Kidney tubule cell (primary cell): ENCODE results near the gene KCNG4.

Experiments used
- DNase-seq: peaks from one replicate; pipeline ENCODE4 v3.0.0-alpha.2; 2018; ENCODE audit warnings: low spot score

KCNG4 gene, protein sequence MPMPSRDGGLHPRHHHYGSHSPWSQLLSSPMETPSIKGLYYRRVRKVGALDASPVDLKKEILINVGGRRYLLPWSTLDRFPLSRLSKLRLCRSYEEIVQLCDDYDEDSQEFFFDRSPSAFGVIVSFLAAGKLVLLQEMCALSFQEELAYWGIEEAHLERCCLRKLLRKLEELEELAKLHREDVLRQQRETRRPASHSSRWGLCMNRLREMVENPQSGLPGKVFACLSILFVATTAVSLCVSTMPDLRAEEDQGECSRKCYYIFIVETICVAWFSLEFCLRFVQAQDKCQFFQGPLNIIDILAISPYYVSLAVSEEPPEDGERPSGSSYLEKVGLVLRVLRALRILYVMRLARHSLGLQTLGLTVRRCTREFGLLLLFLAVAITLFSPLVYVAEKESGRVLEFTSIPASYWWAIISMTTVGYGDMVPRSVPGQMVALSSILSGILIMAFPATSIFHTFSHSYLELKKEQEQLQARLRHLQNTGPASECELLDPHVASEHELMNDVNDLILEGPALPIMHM

DNA sequence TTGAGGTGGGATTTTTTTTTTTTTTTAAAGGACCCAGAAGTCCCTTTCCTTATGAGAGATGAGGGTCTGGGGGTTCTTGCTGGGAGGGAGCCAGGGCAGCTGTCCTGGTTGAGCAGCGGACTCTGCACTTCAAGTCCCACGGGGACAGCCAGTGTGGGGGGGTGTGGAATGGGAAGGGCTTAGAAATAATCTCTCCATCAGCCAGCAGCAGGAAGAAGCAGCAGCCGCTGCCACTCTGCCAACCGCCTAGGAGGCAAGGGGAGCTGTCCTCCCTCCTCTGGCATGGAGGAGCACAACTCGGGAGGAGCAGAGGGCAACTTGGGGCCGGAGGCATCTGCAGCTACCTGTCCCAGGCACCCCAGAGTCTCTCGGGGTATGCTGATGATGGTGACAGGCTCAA, at the start of gene KCNG4:
Gene KCNG4 (minus strand): TSS at position 104 of the 400 bp plus-strand sequence. CDS start 2,527 bp downstream, outside the sequence.
- DNase-seq = no peak

DNA sequence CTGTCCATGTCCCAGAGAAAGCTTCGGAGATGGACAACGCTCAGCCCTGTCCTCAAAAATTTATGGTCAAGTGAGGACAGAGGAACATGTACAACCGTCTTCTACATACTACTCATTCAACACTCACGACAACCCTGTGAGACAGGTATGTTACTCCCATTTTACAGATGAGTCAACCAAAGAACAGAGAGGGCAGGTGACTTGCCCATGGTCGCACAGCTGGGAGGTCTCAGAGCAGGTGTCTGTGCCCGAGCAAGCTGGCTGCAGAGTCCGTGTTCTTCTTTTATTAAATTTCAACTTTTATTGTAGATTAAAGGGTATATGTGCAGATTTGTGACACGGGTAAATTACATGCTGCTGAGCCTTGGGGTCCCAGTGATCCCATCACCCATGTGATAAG, 49.1 kb upstream of the KCNG4 start:
- DNase-seq = no peak

DNA sequence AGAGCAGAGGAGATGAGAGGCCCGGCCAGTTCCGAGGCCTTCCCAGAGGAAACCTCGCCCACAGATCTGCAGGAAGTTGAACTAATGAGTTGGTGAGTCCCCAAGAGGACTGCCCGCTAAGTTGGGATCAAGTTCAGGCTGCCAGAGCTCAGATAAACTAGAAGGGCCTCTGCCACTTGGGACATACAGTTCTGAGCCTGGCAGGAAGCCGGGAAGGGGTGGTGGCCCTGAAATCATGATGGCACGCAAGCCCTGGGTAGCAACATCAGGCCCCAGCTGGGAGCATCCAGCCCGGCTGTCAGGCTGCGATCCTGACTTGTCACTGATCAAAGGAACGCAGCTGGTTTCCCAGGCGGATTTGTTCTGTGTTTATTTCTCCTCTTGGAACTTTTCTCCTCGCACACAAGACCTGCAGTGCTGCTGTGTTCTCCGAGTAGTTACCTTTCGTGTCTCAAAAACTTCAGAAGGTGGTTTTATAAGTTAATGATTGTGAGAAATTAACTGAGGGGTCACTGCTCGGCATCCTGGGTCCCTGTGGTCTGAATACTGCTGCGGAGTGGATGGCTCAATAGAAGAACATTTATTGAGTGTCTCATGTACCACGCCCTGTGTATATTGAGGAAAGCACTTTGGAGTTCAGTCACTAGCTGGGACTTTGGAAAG, 46.9 kb upstream of the KCNG4 start:
- DNase-seq = peak; percentile 47

DNA sequence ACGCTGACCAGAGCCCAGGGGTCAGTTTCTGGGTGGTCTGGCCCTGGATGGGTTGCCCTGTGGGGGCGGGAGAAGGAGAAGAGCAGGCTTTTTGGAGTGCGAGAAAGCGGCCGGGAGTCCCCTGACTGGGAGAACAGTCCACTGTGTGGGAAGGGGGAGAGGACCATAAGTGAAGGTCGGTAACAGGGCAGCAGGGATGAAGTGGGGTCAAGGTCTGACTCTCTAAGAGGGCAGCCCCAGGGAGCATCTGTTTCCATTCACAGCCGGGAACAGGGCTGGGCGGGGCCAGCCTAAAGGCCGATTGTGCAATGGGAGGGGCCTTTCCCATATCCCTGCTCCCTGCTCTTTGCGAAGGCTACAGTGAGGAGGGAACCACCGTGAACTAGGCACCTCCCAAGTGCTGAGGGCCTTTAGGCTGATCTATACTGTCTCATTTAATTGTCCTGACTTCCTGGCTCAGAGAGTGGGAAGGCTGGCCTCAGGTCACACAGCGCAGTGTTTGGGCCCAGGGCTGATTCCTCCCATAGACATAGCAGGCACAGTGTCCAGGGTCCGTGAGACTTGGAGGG, 44.4 kb upstream of the KCNG4 start:
- no peak for DNase-seq

DNA sequence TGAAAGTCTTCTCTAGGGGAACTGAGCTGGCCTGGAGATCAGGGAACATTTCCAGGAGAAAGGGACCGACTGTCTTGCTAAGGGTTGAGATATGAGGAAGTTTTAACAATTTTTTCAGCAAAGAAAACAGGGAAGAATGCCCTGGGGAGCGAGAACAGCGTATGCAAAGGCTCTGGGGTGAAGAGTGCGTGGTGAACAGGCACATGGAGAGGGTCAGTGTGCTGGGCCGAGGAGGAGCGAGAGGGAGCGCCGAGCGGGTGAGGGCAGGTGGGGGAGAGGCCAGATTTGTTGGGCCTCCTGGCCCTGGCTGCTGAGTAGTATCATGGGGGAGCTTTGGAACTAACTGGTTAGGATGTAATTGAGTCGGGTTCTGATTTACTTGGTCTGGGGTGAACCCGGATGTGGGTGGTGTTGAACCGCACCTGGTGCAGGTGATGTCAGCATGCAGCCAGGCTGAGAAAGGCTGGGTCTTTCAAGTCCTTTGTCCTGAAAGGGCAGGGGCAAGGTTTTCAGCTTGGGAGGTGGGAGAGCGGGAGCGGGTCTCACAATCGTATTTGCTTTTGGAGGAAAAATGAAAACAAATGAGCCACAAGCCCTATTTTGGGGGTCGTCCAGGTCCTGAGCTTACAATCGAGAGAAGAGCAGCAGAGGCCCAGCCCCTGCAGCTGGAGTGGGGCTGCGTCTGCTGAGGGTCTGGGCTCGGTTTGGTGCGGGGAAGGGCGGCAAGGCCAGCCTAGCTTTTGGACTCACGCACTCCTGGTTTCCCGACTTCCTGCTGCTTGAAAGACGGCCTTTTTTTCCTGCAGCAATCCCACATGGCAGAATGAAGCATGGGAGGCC, 43.7 kb upstream of the KCNG4 start:
- peak; percentile 28 for DNase-seq

DNA sequence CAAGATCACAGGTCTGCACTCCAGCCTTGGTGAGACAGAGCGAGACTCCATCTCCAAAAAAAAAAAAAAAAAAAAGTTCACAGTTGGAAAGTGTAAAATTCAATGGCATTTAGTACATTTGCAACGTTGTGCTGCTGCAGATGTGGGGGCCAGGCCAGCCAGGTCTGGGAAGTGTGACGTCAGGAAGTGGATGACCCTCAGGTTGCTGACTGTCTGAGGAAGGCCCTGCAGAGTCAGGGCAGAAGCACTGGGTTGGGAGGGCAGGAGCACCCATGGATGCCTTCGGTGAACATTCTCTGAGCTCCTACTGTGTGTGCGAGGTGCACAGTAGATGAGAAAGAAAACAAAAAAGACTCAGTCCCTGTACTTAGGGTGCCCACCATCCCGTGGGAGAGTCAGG, 42.7 kb upstream of the KCNG4 start:
- DNase-seq = no peak

DNA sequence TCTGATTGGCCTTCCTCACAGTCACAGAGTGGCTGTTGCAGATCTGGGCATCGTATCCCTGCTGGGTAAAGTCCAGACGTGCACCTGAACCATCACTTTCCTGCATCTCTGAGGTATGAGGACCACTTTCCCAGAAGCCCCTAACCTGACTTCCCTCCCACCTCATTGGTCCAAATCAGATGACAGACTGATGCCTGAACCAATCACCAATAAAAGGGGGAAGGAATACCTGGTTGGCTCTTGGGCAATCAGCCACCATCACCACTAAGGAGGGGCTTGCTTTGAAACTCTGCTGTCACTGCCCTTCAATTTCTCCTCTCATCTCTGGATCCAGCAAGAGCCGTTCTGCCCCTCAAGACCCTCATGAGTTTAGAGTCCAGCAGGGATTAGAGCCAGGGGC, 41.3 kb upstream of the KCNG4 start:
- peak; percentile 9 for DNase-seq

DNA sequence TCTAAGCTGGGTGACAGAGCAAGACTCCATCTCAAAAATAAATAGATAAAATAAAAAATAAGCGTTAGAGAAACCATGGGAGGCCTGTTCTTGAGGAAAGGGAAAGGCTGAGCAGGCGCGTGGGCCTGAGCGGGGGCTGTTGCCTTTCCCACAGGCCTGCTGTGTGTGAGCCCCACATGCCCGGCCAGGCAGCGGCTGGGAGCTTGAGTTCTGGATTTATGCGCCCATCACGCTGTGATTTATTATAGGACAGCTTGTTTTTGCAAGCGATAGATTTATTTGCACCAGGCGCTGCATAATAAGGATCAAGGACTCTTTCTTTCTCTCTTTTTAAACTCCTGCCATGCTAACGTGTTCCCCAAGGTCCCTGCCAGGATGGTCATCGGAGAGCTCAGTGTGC, 40.1 kb upstream of the KCNG4 start:
- DNase-seq = no peak

DNA sequence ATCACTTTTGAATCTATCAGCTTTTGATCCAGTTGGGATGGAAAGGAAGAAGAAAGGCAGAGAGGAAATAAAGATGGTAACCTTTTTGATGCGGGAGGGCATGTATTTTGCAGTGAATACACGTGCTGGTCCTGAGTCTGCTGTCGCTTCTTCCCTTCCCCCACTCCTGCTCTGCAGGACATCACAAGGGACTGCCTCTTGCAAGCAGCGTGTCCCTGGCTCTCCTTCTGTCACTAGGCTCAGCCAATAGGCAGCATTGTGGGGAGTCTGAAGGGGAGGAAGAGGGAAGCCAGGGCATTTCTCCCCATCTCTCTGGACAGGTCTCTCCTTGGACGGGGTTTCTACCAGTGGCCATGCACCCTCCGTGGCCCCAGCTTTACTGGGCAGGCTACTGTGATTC, 39.2 kb upstream of the KCNG4 start:
- no peak for DNase-seq

DNA sequence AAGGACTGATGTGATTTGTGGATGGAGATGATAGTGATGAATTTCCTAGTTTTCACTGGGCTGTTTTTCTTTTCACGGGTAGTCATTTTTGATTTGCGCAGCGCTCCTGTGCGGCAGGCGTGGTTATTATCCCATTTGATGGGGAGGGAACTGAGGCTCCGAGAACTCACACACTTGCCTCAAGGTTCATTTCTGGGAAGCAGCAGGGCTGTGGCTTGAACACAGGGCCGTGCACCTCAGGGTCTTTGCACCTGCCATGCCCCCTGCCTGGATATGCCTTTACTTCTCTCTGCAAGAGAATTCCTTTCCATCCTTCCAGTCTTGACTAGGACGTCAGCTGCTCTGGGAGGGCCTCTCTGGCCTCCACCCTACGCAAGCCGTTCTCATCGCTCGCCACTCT, 38.5 kb upstream of the KCNG4 start:
- DNase-seq = no peak

DNA sequence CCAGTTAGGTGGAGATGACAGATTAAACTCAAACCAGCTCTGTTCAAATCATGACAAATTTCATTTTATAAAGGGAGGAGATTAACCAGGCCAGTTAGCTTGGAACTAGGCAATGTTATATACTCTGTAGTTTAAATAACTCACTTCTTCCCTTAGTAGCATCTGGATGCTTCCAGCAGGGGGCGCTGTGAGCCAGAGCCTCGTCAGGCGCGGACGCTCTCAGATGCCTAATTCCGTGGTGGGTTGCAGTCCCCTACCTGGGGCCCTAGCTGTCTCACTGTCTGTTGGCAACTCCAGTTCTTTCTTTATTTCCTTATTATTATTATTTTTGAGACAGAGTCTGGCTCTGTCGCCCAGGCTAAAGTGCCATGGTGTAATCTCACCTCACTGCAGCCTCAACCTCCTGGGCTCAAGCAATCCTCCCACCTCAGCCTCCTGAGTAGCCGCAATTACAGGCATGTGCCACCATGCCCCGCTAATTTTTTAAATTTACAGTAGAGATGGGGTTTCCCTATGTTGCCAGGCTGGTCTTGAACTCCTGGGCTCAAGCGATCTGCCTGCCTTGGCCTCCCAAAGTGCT, 37.5 kb upstream of the KCNG4 start:
- peak; percentile 51 for DNase-seq

DNA sequence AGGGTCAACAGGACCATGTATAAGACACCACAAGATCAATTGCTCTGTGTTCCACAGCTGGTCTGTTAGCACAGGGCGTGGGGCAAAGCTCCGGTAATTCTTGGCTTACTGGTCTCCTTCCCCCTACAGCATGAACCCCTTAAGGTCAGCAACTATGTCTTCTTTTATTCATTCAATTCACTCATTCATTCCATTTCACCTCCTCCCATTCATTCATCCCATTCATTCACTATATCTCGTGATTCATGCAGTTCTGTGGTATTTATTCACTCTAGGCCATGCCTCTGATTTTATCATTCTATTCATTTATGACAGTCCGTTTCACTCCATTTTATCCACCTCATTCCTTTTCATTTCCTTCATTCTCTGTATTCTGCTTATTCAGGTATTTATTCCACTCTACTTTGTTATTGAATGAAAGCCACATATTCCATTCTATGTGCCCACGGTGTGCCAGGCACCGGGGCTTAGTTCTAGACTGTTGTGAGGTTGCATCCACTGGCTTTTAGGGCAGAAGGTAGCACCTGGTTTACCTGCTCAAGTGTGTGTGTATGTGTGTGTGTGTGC, 35.9 kb upstream of the KCNG4 start:
- DNase-seq = no peak

DNA sequence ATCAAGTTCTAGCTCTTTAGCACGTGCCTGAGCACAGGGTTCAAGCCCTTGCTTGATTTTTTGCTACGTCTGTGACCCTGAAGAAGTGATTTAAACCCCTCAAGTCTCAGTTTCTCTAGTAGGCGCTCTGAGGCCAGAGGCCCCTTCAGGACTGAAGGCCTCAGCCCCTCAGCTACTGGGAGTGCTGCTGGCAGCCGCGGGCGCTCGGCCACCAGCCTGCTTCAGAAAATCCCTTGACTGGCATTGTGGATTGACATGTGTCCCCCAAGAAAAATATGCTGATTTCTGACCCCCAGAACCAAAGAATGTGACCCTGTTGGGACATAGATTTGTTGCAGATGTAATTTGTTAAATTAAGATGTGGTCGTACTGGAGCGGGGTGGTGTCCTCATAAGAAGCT, 34.7 kb upstream of the KCNG4 start:
- no peak for DNase-seq

DNA sequence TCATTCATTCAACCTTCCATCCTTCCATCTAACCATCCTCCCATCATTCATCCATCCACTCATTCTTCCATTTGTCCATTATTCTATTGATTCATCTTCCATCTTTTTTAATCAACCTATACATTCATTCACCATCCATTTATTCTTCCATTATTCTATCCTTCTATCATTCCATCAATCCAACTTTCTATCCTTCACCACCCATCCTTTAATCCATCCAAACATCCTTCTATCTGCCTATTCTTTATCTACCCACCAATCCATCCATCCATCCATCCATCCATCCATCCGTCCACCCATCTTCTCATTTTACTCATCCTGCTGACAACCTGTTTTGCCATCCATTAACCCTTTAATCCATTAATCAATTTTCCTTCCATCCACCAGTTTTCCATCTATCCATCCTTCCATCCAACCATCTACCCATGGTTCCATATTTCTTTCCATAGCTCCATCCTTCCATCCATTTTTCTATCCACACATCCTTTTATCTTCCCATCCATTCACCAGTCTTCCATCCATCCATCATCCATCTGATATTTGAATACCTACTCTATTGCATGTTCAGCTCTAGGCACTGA, 33.0 kb upstream of the KCNG4 start:
- DNase-seq = no peak

DNA sequence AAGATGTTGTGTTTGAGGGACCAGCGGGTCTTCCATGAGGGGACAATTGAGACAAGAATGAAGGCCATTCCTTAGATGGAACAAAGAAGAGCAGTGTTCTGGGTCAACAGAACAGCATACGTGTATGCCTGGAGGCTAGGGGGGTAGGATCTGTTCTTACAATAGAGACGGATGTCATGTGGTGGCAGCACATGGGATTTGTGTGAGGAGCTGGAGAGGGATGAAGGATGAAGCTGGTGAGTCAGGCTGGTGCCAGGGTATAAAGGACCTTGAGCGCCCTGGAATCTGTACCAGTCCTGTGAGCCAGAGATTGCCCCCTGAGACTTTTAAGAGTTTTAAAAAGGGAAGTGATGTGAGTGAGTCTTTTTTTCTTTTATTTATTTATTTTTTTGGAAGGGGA, 32.1 kb upstream of the KCNG4 start:
- no peak for DNase-seq

DNA sequence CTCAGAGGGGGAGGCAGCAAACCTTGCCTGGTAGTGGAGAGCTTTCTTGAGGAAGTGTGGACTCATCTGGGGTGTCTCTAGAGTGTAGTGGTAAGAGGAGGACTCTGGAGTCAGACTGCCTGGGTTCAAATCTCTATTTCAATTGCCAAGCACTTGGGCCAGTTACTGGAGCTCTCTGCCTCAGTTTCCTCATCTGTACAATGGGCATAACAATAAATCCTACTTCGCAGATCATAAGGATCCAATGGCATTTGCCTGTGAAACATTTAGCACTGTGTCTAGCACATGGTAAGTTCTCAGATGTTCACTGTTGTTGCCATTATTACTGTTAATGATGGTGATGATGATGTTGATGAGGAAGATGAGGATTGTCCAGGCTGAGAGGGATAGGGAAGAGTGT, 31.2 kb upstream of the KCNG4 start:
- no peak for DNase-seq

DNA sequence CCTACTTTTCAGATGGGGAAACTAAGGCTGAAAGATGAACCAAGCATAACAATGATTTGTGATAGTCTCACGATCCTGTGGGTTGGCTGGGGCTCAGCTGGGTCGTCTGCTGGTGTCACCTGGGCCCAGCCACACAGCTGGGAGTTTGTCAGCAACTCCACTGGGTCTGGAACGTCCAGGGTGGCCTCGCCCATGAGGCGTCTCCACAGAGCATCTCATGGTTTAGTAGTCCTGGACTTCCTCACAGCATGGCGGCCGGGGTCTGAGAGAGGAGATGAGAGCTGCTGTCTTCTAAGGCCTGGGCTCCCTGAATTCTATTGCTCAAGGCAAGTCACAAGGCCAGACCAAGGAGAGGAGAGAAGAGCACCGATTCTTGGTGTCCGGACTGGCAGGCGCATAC, 30.7 kb upstream of the KCNG4 start:
- no peak for DNase-seq

DNA sequence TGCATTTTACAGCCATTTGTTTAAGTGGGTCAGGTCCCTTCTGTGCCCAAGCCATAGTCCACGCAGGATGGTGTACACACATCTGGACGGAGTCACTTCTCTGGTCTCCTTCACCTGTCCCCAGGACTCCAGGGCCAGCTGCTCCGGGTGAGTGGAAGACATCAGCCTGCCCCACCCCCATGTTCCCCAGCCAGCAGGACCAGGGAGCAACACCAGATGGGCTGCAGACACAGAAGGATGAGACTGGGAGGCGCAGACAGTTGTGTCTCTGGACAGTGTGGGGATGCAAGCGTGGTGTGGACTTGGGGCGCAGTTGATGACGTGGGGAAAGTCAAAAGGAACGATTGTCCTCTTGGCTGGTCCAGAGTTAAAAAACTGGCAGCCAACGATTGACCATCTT, 30.3 kb upstream of the KCNG4 start:
- DNase-seq = no peak

DNA sequence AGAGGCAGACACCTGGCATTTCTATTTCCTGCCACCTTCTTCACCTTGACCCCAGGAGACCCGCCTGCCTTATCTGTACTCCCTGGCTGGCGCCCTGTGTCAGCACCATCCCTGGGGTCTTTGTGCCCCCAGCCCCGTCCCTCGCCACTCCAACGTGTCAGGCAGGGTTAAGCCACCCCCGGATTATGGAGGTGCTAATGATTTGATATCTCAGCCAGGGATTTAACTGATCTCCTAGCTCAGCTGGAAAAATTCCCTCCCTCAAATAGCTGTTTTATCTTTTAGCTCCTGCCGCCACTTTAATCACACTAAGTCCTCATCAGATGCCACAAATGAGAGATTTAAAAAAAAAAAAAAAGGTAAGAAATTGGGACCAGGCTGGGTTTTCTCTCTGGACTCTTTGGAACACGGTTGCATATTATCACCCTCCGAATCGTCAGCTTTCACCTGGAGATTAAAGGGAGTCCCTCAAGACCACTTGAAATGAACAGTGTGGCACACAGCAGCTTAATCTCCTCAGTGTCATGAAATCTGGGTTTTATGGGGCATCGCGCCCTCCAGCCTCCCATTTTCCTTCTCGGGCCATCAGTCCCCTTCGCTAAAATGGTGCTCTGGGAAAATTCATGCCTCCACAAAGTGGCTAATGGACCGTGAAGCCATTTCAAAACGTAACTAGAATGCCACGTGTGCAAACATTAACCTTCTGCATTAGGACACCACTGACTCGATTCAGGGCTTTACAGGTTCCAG, 28.7 kb upstream of the KCNG4 start:
- peak; percentile 75 for DNase-seq

DNA sequence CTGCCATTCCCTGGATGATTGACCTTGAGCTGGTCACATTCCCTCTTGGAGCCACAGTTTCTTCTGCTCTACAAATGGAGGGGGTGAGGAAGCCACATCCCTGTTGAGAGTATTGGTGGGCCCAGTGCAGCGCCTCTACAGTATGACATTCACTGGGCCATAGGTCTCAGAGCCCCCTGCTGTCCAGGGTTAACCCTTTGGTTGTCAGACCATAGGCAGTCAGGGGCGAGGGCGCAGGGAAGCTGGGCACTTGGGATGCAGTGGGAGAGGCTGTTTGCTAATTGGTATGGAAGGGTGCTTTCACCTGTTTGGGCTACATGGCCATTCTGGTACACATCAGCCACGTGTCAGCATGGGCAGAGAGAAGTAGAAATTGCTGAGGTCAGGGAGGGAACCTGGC, 27.6 kb upstream of the KCNG4 start:
- DNase-seq = no peak
